DMS153 (cell line): ENCODE results near the gene PLA2G2E.

ENCODE experiments used
- DNase-seq: peaks from one replicate; lab custom pipeline; 2025; lab: John Stamatoyannopoulos, UW

Gene PLA2G2E, protein sequence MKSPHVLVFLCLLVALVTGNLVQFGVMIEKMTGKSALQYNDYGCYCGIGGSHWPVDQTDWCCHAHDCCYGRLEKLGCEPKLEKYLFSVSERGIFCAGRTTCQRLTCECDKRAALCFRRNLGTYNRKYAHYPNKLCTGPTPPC

DNA sequence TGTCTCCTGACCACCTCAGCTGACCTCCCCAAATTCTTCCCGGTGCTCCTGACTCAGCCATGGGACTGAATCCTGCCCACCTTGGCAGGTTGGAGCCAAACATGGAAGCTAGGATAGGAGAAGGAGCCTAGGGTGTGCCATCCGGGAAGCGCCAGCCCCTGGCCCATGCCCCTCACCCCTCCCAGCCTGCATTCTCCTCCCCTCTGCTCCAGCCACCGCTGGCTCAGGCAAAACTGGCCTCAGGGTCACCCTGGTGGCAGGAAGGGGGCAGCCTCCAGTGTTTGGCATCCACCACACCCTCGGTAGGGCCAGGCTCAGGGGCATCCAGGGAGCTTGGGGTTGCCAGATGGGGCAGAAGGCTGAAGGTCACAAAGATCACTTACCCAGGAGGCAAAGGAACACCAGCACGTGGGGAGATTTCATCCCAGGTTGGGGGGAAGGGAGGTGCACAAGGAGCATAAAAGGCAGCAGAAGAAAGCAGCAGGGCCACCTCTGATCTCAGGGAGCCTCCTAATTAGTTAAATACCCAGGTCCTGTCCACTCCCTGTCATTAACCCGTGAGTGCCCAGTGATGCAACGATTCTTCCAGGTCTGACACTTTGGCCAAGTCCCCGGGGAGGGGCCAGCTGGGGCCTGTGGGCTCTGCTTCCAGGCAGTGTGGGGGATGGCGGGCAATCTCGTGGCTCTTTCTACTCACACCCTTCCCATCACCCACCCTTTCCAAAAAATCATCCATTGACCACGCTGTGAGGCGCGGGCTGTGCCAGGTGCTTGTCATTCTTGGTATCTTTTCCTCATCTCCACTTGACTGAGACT is at the start of gene PLA2G2E:
Gene PLA2G2E (minus strand): TSS at position 481 of the 816 bp plus-strand sequence. CDS start 58 bp downstream, at position 423.
- no peak for DNase-seq

DNA sequence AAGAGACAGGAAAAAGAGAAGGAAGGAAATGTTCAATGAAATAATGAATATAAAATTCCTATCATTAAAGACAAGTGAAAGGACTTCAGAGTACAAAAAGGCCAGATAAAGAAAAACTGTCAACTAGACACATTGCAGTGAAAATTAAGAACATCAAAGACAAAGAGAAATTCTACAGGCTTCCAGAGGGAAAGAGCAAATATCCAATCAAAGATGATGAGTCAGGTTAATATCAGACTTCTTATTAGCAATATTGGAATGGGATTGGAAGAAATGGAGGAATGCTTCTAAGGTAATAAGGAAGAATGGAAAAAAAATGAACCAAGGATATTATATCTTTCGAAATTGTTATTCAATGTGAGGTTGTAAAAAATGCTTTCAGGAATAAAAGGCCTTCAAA is 48.2 kb upstream of the PLA2G2E start:
- DNase-seq, result no peak

DNA sequence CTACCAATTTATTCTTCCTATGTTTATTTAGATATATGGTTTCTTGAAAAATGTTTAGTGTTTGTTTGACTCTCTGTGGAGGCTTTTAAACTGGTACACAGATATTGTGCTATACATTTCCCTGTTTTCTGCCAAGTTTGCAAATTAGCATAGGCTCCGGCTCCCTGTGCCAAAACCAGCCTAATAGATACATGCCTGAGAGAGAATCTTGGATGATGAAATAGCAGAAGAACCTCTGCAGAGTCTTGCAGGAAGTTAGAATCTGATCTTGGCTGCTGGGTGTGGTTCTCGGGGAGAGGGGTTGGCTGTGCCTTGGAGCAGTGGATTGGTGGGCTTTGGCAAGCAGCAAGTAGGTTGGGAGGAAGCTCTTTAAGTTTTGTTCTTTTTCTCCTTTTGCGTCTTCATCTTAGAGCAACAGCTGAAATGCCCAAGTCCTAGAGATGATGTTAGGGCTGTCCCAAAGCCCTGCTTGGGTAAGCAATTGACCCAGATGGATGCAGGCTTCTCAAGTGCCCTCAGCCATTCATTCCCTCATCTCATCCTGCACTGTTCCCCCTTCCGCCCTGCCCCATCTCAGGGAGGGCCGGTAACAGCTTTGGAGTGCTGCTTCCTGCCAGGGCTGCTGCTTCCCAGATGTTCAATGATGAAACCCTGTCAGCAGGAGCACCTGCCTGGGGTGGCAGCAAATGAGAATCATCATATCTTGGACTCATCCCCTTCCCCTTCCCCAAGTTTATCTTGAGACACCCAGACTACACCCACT is 46.7 kb upstream of the PLA2G2E start:
- DNase-seq, result no peak

- DNase-seq, result no peak
These were observed 44.4 kb upstream of the PLA2G2E start for GRCh38 chr1:19967808-19968207.

GRCh38 chr1:19964542-19964941 is 41.1 kb upstream of the PLA2G2E start:
- DNase-seq, result no peak

GRCh38 chr1:19963636-19964035 is 40.2 kb upstream of the PLA2G2E start:
- no peak for DNase-seq

DNA sequence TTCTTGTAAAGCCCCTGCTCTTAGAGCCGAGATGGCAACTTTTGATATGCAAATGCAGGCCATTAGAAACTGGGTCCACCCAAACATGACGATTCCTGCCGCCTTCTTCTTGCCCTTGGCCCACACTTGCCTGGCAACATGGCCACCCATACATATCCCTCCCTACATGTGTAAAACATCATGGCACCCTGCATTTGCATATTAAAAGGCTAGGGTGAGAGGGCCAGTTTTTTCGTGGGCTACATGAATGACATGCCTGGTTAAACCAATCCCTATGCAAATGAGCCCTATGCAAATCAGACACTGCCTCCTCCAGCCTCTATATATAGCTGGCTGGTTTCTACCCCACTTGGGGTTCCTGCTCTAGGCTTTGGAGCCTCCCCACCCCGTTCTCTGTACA is 37.2 kb upstream of the PLA2G2E start:
- DNase-seq, result no peak

GRCh38 chr1:19957779-19958178 is 34.4 kb upstream of the PLA2G2E start:
- DNase-seq, result no peak

- DNase-seq, result no peak
These were observed 32.2 kb upstream of the PLA2G2E start for GRCh38 chr1:19955534-19956170.

DNA sequence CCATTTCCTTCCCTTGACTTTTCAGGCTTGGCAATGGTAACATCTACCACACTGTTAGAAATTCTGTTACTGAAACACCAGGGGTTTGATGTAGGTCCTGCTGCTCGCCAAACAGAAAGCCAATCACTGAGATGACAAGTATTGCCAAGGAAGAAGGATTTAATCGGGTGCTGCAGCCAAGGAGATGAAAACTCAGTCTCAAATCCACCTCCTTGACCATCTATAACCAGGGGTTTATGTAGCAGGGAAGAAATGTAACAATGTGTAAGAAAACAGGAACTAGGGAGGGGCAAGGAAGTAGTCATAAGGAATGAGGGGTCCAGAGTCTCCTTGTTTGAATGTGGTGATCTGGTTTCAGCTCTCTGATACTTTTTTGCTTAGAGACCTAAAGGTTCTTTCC is 30.6 kb upstream of the PLA2G2E start:
- DNase-seq, result no peak

DNA sequence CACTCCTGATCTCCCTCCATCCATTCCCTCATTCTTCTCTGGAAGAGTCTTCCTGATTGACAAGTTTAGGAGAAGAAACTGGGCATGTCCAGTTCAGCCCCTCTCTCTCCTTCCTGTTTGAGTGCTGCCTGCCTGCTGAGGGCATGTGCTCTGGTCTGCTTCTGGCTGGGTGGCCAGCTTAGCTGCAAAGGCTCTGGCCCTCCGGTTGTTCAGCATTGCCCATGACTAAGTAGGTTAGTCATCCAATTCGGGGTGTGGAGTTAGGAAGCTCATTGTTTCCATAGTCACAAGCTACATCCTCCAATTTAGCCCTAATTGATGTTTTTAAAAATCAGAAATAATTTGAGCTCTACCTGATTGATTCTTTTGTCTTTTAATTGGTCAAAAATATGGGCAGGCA is 25.6 kb upstream of the PLA2G2E start:
- DNase-seq, result no peak

- DNase-seq, result no peak
These were observed 23.6 kb upstream of the PLA2G2E start for GRCh38 chr1:19946971-19947370.

- no peak for DNase-seq
These were observed 22.9 kb upstream of the PLA2G2E start for GRCh38 chr1:19946331-19946751.

DNA sequence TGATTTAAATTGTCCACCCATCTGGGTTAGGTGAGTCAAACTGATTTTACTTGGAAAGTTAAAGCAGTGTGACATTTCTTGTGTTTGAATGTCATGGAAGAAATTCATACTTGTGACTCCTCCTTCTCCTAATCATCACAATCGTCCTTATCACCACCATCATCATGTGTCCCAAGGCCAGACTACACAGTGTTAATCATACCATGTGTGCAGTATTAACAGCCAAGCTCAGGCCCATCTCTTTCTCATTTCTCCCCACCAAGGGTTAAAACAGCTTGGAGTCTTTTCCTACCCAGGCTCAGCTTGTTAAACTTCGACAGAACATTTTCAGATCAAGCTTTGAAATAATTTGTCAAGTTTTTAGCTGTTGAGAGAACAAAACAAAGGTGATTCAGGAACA is 22.5 kb upstream of the PLA2G2E start:
- no peak for DNase-seq

DNA sequence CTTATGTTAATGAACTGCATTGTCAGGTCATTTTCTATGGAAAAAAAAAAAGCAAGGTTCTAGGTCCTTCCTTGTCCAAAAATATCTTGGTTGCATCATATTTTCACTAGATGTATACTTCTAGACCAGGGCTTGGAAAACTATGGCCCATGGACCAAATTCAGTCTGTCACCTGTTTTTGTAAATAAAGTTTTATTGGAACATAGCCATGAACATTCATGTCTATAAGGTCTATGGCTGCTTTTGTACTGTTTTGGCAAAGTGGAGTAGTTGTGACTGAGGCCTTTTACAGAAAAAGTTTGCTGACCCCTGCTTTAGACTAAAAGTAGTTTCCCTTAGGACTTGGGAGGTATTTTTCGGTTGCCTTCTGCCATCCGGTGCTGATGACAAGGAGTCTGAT is 19.2 kb upstream of the PLA2G2E start:
- DNase-seq, result no peak

DNA sequence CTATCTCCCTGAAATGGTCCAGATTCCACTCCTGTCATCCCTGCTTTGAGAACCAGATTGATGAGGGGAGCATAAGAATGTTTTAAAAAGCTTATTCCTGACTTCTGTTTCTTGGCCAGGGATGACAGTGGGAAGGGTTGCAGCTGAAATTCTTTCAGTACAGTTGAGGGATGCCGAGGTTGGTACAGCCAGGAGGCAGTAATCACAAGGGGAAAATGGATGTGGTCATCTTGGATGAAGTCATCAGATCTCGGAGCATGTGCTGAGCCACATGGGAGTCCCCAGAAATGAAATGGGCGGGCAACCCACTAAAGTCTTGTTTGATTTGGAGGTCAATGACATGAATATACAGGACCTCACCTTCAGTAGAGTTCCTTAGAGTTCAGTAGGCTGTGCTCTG is 18.7 kb upstream of the PLA2G2E start:
- no peak for DNase-seq

GRCh38 chr1:19941206-19941568 is 17.8 kb upstream of the PLA2G2E start:
- DNase-seq, result no peak

- DNase-seq, result no peak
These were observed 17.2 kb upstream of the PLA2G2E start for GRCh38 chr1:19940486-19941205.

GRCh38 chr1:19938472-19938871 is 15.1 kb upstream of the PLA2G2E start:
- no peak for DNase-seq

DNA sequence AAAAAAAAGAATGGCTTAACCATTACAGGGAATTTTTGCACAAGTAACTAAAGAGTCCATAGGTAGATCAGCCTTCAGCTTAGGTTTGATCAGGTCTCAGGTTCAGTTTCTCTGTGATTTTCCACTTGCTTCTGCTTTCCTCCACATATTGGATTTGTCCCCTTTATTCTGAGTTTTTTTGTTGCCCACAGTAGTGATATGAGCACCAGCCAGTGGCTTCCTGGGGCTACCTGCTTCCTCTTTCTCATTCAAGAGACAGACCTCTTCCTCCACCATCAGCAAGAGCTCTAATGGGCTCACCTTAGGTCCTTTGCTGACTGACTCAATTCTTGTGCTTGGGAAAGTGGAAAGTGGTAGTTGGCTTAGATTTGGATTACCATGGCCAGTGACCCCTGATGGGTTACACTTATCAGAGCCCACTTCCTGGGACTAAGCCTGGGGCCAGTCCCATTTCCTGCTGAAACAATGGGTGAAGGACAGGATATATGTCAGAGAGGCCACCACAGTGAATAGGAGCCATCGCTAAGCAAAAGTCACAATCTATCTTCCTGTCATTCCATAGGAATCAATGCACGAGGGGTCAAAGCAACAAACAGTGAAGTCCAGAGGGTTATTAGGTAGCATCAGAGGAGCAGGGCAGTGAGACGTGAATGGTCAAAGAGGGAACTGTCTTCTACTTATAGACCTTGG is 12.8 kb upstream of the PLA2G2E start:
- DNase-seq, result no peak

- no peak for DNase-seq
These were observed 10.9 kb upstream of the PLA2G2E start for GRCh38 chr1:19934336-19934735.
